SK-N-SH treated with all-trans-retinoic acid at 6 μM for 48 hours (cell line): ENCODE data around the gene TGIF1.

Experiments
- ATAC-seq: fragments of 200-7000 bp; cut with Tn5 transposase; 3 replicates; pipeline ENCODE4 v1.9.1; 2020; ENCODE audit warnings: mild to moderate bottlenecking, moderate library complexity
- ARNTL ChIP-seq: fragments of 450-650 bp; formaldehyde crosslinking; IDR thresholded peaks from 2 replicates; pipeline ENCODE4 v1.5.0; 2020; ENCODE audit warnings: low read depth, mild to moderate bottlenecking, moderate library complexity, borderline replicate concordance
- BACH2 ChIP-seq: fragments of 250-450 bp; sonication (Bioruptor Pico); IDR thresholded peaks from 2 replicates; pipeline ENCODE4 v1.9.0; 2021; ENCODE audit warnings: mild to moderate bottlenecking, borderline replicate concordance
- CSDC2 ChIP-seq: fragments of 250-450 bp; sonication (Bioruptor Pico); IDR thresholded peaks from 2 replicates; pipeline ENCODE4 v1.5.0; 2020; ENCODE audit warnings: mild to moderate bottlenecking, moderate library complexity
- ESRRG ChIP-seq: fragments of 250-450 bp; sonication (Bioruptor Pico); IDR thresholded peaks from 2 replicates; pipeline ENCODE4 v1.6.1; 2021; ENCODE audit warnings: mild to moderate bottlenecking
- GLIS3 ChIP-seq: fragments of 250-450 bp; sonication (Bioruptor Pico); IDR thresholded peaks from 2 replicates; pipeline ENCODE4 v1.5.0; 2020; ENCODE audit warnings: mild to moderate bottlenecking, moderate library complexity
- ISL1 ChIP-seq: fragments of 250-450 bp; sonication (Bioruptor Pico); IDR thresholded peaks from 2 replicates; pipeline ENCODE4 v2.1.2; 2022; ENCODE audit warnings: mild to moderate bottlenecking, moderate library complexity
- OSR1 ChIP-seq: fragments of 250-450 bp; sonication (Bioruptor Pico); IDR thresholded peaks from 2 replicates; pipeline ENCODE4 v1.8.0; 2022; ENCODE audit warnings: moderate library complexity, mild to moderate bottlenecking, inconsistent platforms
- POU6F1 ChIP-seq: fragments of 250-450 bp; sonication (Bioruptor Pico); IDR thresholded peaks from 2 replicates; pipeline ENCODE4 v1.8.0; 2021; ENCODE audit warnings: low read depth, mild to moderate bottlenecking, moderate library complexity, borderline replicate concordance
- PPARA ChIP-seq: fragments of 250-450 bp; sonication (Bioruptor Pico); IDR thresholded peaks from 2 replicates; pipeline ENCODE4 v1.5.0; 2020; ENCODE audit warnings: mild to moderate bottlenecking, borderline replicate concordance
- RARB ChIP-seq: fragments of 250-450 bp; sonication (Bioruptor Pico); IDR thresholded peaks from 2 replicates; pipeline ENCODE4 v1.8.0; 2021; ENCODE audit warnings: mild to moderate bottlenecking, moderate library complexity
- SNAI2 ChIP-seq: fragments of 250-450 bp; sonication (Bioruptor Pico); IDR thresholded peaks from 2 replicates; pipeline ENCODE4 v1.5.0; 2020; ENCODE audit warnings: mild to moderate bottlenecking, moderate library complexity
- TCF4 ChIP-seq: fragments of 250-450 bp; sonication (Bioruptor Pico); IDR thresholded peaks from 2 replicates; pipeline ENCODE4 v1.8.0; 2021; ENCODE audit warnings: mild to moderate bottlenecking, moderate library complexity, borderline replicate concordance
- TOX ChIP-seq: fragments of 250-450 bp; sonication (Bioruptor Pico); IDR thresholded peaks from 2 replicates; pipeline ENCODE4 v1.8.0; 2021; ENCODE audit warnings: mild to moderate bottlenecking, moderate library complexity, borderline replicate concordance
- ZC3H10 ChIP-seq: fragments of 250-450 bp; sonication (Bioruptor Pico); IDR thresholded peaks from 2 replicates; pipeline ENCODE4 v1.5.1; 2021; ENCODE audit warnings: mild to moderate bottlenecking, moderate library complexity
- ZNF565 ChIP-seq: fragments of 450-650 bp; formaldehyde crosslinking; conservative IDR thresholded peaks from 2 replicates; pipeline ENCODE4 v1.5.0; 2020; ENCODE audit warnings: low read depth, mild to moderate bottlenecking, moderate library complexity
- ZNF70 ChIP-seq: fragments of 450-650 bp; formaldehyde crosslinking; IDR thresholded peaks from 2 replicates; pipeline ENCODE4 v1.5.0; 2020; ENCODE audit warnings: mild to moderate bottlenecking, moderate library complexity
- ZNF8 ChIP-seq: fragments of 450-650 bp; formaldehyde crosslinking; IDR thresholded peaks from 2 replicates; pipeline ENCODE4 v1.5.0; 2020; ENCODE audit warnings: mild to moderate bottlenecking, moderate library complexity
- TF ChIP-seq, protein P1 (sequence below): fragments of 250-450 bp; sonication (Bioruptor Pico); IDR thresholded peaks from 2 replicates; pipeline ENCODE4 v1.5.0; 2020; ENCODE audit warnings: mild to moderate bottlenecking, moderate library complexity
- TF ChIP-seq, protein P2 (sequence below): fragments of 250-450 bp; sonication (Bioruptor Pico); IDR thresholded peaks from 2 replicates; pipeline ENCODE4 v1.5.1; 2021; ENCODE audit warnings: mild to moderate bottlenecking, moderate library complexity
- TF ChIP-seq, protein P3 (sequence below): fragments of 250-450 bp; sonication (Bioruptor Pico); IDR thresholded peaks from 2 replicates; pipeline ENCODE4 v1.5.1; 2020; ENCODE audit warnings: low read depth, mild to moderate bottlenecking, moderate library complexity
- TF ChIP-seq, protein P4 (sequence below): fragments of 250-450 bp; sonication (Bioruptor Pico); IDR thresholded peaks from 2 replicates; pipeline ENCODE4 v1.8.0; 2020; ENCODE audit warnings: mild to moderate bottlenecking, moderate library complexity, borderline replicate concordance

The TGIF1 gene

GRCh38 chr18:3480827-3481573, 31.0 kb downstream of the TGIF1 start:
- no peak for ATAC-seq
- TF ChIP-seq CSDC2 (CRISPR knock-in tag) (no peak), TCF4 (no peak), ESRRG (CRISPR knock-in tag) (no peak), OSR1 (CRISPR knock-in tag) (no peak), BACH2 (no peak), SNAI2 (CRISPR knock-in tag) (no peak), TOX (no peak), ISL1 (CRISPR knock-in tag) (no peak), POU6F1 (no peak), ZNF70 (CRISPR knock-in tag) (no peak), ZNF565 (no peak), ZNF8 (CRISPR knock-in tag) (no peak), RARB (CRISPR knock-in tag) (no peak), GLIS3 (CRISPR knock-in tag) (no peak)
- TF ChIP-seq, protein P1, sequence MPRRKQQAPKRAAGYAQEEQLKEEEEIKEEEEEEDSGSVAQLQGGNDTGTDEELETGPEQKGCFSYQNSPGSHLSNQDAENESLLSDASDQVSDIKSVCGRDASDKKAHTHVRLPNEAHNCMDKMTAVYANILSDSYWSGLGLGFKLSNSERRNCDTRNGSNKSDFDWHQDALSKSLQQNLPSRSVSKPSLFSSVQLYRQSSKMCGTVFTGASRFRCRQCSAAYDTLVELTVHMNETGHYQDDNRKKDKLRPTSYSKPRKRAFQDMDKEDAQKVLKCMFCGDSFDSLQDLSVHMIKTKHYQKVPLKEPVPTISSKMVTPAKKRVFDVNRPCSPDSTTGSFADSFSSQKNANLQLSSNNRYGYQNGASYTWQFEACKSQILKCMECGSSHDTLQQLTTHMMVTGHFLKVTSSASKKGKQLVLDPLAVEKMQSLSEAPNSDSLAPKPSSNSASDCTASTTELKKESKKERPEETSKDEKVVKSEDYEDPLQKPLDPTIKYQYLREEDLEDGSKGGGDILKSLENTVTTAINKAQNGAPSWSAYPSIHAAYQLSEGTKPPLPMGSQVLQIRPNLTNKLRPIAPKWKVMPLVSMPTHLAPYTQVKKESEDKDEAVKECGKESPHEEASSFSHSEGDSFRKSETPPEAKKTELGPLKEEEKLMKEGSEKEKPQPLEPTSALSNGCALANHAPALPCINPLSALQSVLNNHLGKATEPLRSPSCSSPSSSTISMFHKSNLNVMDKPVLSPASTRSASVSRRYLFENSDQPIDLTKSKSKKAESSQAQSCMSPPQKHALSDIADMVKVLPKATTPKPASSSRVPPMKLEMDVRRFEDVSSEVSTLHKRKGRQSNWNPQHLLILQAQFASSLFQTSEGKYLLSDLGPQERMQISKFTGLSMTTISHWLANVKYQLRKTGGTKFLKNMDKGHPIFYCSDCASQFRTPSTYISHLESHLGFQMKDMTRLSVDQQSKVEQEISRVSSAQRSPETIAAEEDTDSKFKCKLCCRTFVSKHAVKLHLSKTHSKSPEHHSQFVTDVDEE (CRISPR knock-in tag) = no peak
- TF ChIP-seq, protein P2, sequence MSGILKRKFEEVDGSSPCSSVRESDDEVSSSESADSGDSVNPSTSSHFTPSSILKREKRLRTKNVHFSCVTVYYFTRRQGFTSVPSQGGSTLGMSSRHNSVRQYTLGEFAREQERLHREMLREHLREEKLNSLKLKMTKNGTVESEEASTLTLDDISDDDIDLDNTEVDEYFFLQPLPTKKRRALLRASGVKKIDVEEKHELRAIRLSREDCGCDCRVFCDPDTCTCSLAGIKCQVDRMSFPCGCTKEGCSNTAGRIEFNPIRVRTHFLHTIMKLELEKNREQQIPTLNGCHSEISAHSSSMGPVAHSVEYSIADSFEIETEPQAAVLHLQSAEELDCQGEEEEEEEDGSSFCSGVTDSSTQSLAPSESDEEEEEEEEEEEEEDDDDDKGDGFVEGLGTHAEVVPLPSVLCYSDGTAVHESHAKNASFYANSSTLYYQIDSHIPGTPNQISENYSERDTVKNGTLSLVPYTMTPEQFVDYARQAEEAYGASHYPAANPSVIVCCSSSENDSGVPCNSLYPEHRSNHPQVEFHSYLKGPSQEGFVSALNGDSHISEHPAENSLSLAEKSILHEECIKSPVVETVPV (CRISPR knock-in tag) = no peak
- TF ChIP-seq, protein P3, sequence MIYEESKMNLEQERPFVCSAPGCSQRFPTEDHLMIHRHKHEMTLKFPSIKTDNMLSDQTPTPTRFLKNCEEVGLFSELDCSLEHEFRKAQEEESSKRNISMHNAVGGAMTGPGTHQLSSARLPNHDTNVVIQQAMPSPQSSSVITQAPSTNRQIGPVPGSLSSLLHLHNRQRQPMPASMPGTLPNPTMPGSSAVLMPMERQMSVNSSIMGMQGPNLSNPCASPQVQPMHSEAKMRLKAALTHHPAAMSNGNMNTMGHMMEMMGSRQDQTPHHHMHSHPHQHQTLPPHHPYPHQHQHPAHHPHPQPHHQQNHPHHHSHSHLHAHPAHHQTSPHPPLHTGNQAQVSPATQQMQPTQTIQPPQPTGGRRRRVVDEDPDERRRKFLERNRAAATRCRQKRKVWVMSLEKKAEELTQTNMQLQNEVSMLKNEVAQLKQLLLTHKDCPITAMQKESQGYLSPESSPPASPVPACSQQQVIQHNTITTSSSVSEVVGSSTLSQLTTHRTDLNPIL (CRISPR knock-in tag) = no peak

DNA sequence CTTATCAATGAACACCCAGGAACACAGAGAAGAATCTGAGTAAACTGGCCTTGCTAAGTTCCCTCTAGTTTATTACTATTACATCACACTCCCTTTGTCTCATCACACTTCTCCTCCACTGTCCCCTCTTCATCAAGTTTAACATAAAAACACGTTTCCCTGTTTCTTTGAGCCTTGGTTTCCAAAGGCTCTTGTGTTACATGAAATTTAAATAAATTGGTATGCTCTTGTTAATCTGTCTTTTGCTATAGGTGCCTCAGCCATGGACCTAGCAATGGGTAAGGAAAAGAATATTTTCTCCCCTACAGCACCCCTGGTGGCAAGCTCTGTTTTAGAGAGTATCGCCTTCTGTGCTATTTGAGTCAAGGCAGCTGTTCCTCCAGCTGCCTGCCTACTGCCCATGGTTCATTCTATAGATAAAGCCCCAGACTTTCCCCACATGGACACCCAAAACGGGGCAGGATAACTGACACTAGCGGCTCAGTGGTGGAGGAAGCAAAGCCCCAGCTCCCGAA, 31.8 kb downstream of the TGIF1 start:
- ATAC-seq = peak; percentile 92

DNA sequence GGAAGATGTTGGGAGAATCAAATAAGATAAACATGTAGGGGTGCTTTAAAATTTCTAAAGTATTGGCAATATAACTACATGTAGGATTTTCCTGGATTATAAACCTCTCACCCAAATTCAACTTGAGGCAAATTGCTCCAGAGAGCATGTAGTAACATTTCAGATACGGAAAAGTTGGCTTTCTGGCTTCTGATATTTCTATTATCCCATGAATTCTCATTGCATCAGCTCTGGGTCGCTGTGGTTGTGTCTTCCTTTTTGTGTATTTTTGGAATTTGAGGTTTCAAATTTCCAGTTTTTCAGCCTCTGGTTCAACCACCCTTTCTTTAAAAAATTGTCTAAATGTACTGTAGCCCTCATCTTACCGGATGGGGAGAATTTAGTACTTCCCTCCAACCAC, 32.3 kb downstream of the TGIF1 start:
- no peak for TF ChIP-seq ZNF8 (CRISPR knock-in tag)
- TF ChIP-seq, protein P2 (CRISPR knock-in tag) = no peak
- TF ChIP-seq, protein P4, sequence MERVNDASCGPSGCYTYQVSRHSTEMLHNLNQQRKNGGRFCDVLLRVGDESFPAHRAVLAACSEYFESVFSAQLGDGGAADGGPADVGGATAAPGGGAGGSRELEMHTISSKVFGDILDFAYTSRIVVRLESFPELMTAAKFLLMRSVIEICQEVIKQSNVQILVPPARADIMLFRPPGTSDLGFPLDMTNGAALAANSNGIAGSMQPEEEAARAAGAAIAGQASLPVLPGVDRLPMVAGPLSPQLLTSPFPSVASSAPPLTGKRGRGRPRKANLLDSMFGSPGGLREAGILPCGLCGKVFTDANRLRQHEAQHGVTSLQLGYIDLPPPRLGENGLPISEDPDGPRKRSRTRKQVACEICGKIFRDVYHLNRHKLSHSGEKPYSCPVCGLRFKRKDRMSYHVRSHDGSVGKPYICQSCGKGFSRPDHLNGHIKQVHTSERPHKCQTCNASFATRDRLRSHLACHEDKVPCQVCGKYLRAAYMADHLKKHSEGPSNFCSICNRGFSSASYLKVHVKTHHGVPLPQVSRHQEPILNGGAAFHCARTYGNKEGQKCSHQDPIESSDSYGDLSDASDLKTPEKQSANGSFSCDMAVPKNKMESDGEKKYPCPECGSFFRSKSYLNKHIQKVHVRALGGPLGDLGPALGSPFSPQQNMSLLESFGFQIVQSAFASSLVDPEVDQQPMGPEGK = no peak
- no peak for TF ChIP-seq ESRRG (CRISPR knock-in tag)
- no peak for TF ChIP-seq TCF4
- TF ChIP-seq CSDC2 (CRISPR knock-in tag) = no peak
- no peak for TF ChIP-seq ZC3H10
- no peak for TF ChIP-seq TOX
- no peak for TF ChIP-seq PPARA
- TF ChIP-seq, protein P1 (CRISPR knock-in tag) = no peak
- TF ChIP-seq ARNTL (CRISPR knock-in tag) = no peak
- no peak for TF ChIP-seq BACH2
- no peak for TF ChIP-seq ISL1 (CRISPR knock-in tag)
- no peak for TF ChIP-seq ZNF70 (CRISPR knock-in tag)
- no peak for TF ChIP-seq SNAI2 (CRISPR knock-in tag)
- ATAC-seq = no peak

More for the DNA sequence above, 31.8 kb downstream of the TGIF1 start:
- TF ChIP-seq ZC3H10 = no peak
